ENCODE data around the gene GPR153.

The GPR153 gene

GRCh38 chr1:6295910-6296309 is 35.0 kb upstream of the GPR153 start:
- Histone ChIP-seq H3K27me3 (ENCODE audit: insufficient read depth, low read length) (no peaks in the 10 kb centered on the region), H4K20me1 (ENCODE audit: insufficient read depth, low read length) (no peaks in the 10 kb centered on the region), H3K9me3 (ENCODE audit: low read length) (no peaks in the 10 kb centered on the region), H2AFZ (ENCODE audit: low read length) (no peak overlapping the region), H3K36me3 (ENCODE audit: insufficient read depth, low read length) (no peaks in the 10 kb centered on the region), H3K9ac (ENCODE audit: low read length) (no peak overlapping the region), H3K4me3 (ENCODE audit: low read depth, low read length, poor library complexity, severe bottlenecking) (no peak overlapping the region), H3K27ac (ENCODE audit: low read depth, low read length, poor library complexity, severe bottlenecking) (no peak overlapping the region), H3F3A (ENCODE audit: insufficient read depth, low read length) (no peaks in the 10 kb centered on the region), H3K4me2 (ENCODE audit: low read length) (no peak overlapping the region), H3K4me1 (ENCODE audit: insufficient read depth, low read length, severe bottlenecking) (no peaks in the 10 kb centered on the region), H3K9me2 (ENCODE audit: low read depth, low read length) (no peaks in the 10 kb centered on the region), H3K79me2 (ENCODE audit: insufficient read depth, low read length) (no peaks in the 10 kb centered on the region)
- no peak for TF ChIP-seq EZH2 (IDR thresholded peaks at IDR 0.05; ENCODE audit: borderline replicate concordance, low read length)
- TF ChIP-seq CTCF (IDR thresholded peaks at IDR 0.05; ENCODE audit: low read length): no peak

GRCh38 chr1:6294890-6295556 is 34.1 kb upstream of the GPR153 start:
- no peaks in the 10 kb centered on the region for H3K4me1 ChIP-seq (ENCODE audit: insufficient read depth, low read length, severe bottlenecking)
- H3K4me3 ChIP-seq (ENCODE audit: low read depth, low read length, poor library complexity, severe bottlenecking): no peak overlapping the region
- H3F3A ChIP-seq (ENCODE audit: insufficient read depth, low read length): no peaks in the 10 kb centered on the region
- no peaks in the 10 kb centered on the region for H3K9me3 ChIP-seq (ENCODE audit: low read length)
- no peak overlapping the region for H3K9ac ChIP-seq (ENCODE audit: low read length)
- no peak overlapping the region for H3K27ac ChIP-seq (ENCODE audit: low read depth, low read length, poor library complexity, severe bottlenecking)
- TF ChIP-seq CTCF (IDR thresholded peaks at IDR 0.05; ENCODE audit: low read length) (no peak), EZH2 (IDR thresholded peaks at IDR 0.05; ENCODE audit: borderline replicate concordance, low read length) (no peak)
- no peaks in the 10 kb centered on the region for H3K36me3 ChIP-seq (ENCODE audit: insufficient read depth, low read length)
- H3K27me3 ChIP-seq (ENCODE audit: insufficient read depth, low read length): no peaks in the 10 kb centered on the region
- H2AFZ ChIP-seq (ENCODE audit: low read length): no peak overlapping the region
- H3K79me2 ChIP-seq (ENCODE audit: insufficient read depth, low read length): no peaks in the 10 kb centered on the region
- H3K9me2 ChIP-seq (ENCODE audit: low read depth, low read length): no peaks in the 10 kb centered on the region
- H4K20me1 ChIP-seq (ENCODE audit: insufficient read depth, low read length): no peaks in the 10 kb centered on the region
- H3K4me2 ChIP-seq (ENCODE audit: low read length): no peak overlapping the region

GRCh38 chr1:6294080-6294889 is 33.4 kb upstream of the GPR153 start:
- no peaks in the 10 kb centered on the region for H4K20me1 ChIP-seq (ENCODE audit: insufficient read depth, low read length)
- no peaks in the 10 kb centered on the region for H3K9me2 ChIP-seq (ENCODE audit: low read depth, low read length)
- no peak for TF ChIP-seq EZH2 (IDR thresholded peaks at IDR 0.05; ENCODE audit: borderline replicate concordance, low read length)
- no peak for TF ChIP-seq CTCF (IDR thresholded peaks at IDR 0.05; ENCODE audit: low read length)
- H2AFZ ChIP-seq (ENCODE audit: low read length): no peak overlapping the region
- no peak overlapping the region for H3K4me2 ChIP-seq (ENCODE audit: low read length)
- no peaks in the 10 kb centered on the region for H3F3A ChIP-seq (ENCODE audit: insufficient read depth, low read length)
- no peaks in the 10 kb centered on the region for H3K27me3 ChIP-seq (ENCODE audit: insufficient read depth, low read length)
- no peak overlapping the region for H3K27ac ChIP-seq (ENCODE audit: low read depth, low read length, poor library complexity, severe bottlenecking)
- no peaks in the 10 kb centered on the region for H3K4me1 ChIP-seq (ENCODE audit: insufficient read depth, low read length, severe bottlenecking)
- no peak overlapping the region for H3K9ac ChIP-seq (ENCODE audit: low read length)
- no peak overlapping the region for H3K4me3 ChIP-seq (ENCODE audit: low read depth, low read length, poor library complexity, severe bottlenecking)
- no peaks in the 10 kb centered on the region for H3K79me2 ChIP-seq (ENCODE audit: insufficient read depth, low read length)
- no peaks in the 10 kb centered on the region for H3K36me3 ChIP-seq (ENCODE audit: insufficient read depth, low read length)
- no peaks in the 10 kb centered on the region for H3K9me3 ChIP-seq (ENCODE audit: low read length)
